NOMO-1 (cell line): ENCODE results near the gene RAPH1.
"Not testable (repeated sequence)": the region's sequence is repeated elsewhere in the genome, so short reads cannot be mapped to it uniquely, and the experiment has no call there.

Experiments
- DNase-seq, 2 experiments: peaks; one replicate each; lab custom pipeline; 2025; ENCODE audit not compliant: unreplicated experiment in 2 of 2; lab: John Stamatoyannopoulos, UW

The RAPH1 gene

GRCh38 chr2:203383038-203383437, 152.1 kb downstream of the RAPH1 start:
- no peak for DNase-seq

GRCh38 chr2:203379156-203379555, 155.9 kb downstream of the RAPH1 start:
- DNase-seq = no peak

GRCh38 chr2:203376173-203376572, 158.9 kb downstream of the RAPH1 start:
- no peak for DNase-seq

- not testable (repeated sequence) for DNase-seq
Measured at GRCh38 chr2:203372706-203373105, 162.4 kb downstream of the RAPH1 start.

GRCh38 chr2:203366639-203367466, 168.2 kb downstream of the RAPH1 start:
- DNase-seq = no peak

- no peak for DNase-seq
Measured at GRCh38 chr2:203361922-203362321, 173.2 kb downstream of the RAPH1 start.

GRCh38 chr2:203361495-203361894, 173.6 kb downstream of the RAPH1 start:
- peak in 1 of 2 experiments; percentile 26 for DNase-seq

GRCh38 chr2:203360833-203361430, 174.2 kb downstream of the RAPH1 start:
- no peak for DNase-seq

- DNase-seq = no peak
Measured at GRCh38 chr2:203359450-203359849, 175.7 kb downstream of the RAPH1 start.

GRCh38 chr2:203354966-203355365, 180.1 kb downstream of the RAPH1 start:
- no peak for DNase-seq

GRCh38 chr2:203352604-203353255, 182.4 kb downstream of the RAPH1 start:
- DNase-seq = no peak

GRCh38 chr2:203347375-203347774, 187.7 kb downstream of the RAPH1 start:
- no peak for DNase-seq

- no peak for DNase-seq
Measured at GRCh38 chr2:203346612-203347011, 188.5 kb downstream of the RAPH1 start.

- no peak for DNase-seq
Measured at GRCh38 chr2:203344667-203345066, 190.4 kb downstream of the RAPH1 start.
